HG03108 (cell line): Measurements from ENCODE around the gene ACSF3.
"Not testable (repeated sequence)": the region's sequence is repeated elsewhere in the genome, so short reads cannot be mapped to it uniquely, and the experiment has no call there.

Experiments
- ATAC-seq: cut with Tn5 transposase; IDR thresholded peaks from one replicate; pipeline ENCODE4 v1.9.1; 2021; ENCODE audit warnings: moderate library complexity; ENCODE audit not compliant: unreplicated experiment

Gene ACSF3

DNA sequence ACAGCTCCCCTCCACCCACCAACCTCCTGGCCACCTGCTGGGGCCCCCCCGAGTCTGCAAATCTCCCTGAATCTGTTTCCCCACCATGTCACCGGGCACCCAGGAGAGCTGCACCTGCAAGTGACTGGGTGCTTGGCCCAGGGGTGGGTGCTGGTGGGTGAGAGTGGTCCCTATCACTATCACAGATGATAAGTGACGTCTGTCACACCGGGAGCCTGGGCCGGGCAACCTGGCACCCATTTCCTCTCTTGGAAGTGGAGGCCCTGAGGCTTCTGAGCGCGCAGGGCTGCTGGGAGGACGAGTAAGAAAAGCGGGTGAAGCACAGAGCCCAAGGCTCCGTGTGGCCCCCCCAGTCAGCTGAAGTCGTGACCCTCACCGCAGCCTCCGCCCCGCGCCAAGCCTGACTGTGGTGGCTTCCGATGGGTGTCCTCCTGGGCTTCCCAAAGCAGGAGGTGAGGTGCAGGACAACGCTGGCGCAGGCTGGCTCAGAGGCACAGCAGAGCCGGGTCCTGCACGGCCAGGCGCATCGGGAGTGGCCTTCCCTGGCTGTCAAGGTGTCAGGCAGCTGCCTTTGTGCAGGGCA lies 21.0 kb upstream of the ACSF3 start:
- ATAC-seq: no peak

DNA sequence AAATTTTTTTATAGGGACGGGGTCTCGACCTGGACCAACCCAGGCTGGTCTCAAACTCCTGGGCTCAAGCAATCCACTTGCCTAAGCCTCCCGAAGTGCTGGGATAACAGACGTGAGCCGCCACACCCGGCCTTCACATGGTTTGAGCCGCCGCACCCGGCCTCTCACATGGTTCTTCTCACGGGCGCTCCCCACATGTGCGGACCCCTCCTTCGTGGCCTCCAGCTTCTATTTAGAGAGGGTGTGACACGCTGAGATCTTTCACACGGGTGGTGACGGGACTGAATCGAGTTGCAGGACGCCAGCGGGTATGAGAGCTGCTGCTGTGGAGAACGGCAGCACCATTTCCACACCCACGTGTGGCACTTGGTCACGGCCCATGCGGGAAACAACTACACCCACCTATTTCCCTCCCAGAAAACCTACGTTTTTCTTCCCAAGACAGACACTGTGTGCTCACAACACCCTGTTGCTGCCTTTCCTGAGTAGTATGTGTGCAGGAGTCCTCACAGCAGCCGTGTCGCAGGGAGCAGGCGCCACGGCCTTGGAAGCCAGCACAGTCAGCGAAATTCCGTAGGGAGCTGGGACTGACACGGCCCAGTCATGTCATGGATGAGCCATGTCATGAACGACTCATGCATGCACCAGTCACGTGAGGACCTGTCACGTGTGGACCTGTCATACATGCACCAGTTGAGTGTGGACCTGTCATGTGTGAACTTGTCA lies 20.1 kb upstream of the ACSF3 start:
- ATAC-seq: no peak

DNA sequence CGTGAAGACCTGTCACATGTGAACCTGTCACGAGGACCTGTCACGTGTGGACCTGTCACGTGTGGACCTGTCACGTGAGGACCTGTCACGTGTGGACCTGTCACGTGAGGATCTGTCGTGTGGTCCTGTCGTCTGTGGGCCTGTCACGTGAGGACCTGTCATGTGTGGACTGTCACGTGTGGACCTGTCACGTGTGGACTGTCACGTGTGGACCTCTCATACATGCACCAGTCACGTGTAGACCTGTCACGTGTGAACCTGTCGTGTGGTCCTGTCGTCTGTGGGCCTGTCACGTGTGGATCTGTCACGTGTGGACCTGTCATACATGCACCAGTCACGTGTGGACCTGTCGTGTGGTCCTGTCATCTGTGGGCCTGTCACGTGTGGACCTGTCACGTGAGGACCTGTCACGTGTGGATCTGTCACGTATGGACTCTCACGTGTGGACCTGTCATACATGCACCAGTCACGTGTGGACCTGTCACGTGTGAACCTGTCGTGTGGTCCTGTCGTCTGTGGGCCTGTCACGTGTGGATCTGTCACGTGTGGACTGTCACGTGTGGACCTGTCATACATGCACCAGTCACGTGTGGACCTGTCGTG lies 19.5 kb upstream of the ACSF3 start:
- ATAC-seq: not testable (repeated sequence)

DNA sequence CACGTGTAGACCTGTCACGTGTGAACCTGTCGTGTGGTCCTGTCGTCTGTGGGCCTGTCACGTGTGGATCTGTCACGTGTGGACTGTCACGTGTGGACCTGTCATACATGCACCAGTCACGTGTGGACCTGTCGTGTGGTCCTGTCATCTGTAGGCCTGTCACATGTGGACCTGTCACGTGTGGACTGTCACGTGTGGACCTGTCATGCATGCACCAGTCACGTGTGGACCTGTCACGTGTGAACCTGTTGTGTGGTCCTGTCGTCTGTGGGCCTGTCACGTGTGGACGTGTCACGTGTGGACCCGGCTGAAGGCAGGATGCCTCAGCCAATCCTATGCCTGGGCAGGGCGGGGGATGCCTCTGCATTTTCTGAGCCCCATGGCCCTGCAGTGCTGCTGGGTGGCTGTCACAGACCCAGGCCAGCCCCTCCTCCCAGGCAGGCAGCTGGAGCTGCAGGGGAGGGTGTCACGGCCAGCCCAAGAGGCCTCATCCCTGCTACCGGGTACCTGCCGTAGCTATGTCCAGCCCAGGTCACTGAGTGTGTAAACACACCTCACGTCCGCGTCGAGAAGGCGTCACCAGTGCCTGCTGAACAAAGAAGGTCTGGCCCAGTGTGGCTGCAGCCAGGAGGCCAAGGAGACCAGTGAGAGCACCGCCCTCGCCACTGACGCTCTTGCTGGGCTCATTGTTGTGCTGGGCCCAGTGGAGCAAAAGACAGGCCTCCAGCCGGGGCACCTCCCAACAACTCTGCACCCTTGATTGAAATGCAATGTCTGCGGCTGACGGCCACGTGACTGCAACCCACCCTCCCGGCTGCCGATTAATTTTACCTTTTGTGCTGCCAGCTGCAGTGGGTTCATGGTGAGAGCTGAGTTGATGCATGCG lies 18.6 kb upstream of the ACSF3 start:
- no peak for ATAC-seq

DNA sequence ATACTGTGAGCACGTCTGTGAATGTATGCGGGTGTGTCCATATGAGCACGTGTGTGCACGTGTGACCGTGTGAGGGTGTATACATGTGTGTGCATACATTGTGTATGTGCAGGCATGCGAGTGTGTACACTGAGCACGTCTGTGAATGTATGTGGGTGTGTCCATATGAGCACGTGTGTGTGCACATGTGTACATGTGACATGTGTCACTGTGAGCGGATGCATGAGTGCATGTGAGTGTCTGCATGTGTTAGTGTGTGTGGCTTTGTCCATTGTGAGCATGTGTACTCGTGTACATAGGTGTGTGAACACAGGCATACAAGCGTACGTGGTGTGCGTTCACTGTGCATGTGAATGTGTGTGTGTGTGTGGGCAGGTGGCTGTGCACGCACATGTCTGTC lies 17.5 kb upstream of the ACSF3 start:
- no peak for ATAC-seq

DNA sequence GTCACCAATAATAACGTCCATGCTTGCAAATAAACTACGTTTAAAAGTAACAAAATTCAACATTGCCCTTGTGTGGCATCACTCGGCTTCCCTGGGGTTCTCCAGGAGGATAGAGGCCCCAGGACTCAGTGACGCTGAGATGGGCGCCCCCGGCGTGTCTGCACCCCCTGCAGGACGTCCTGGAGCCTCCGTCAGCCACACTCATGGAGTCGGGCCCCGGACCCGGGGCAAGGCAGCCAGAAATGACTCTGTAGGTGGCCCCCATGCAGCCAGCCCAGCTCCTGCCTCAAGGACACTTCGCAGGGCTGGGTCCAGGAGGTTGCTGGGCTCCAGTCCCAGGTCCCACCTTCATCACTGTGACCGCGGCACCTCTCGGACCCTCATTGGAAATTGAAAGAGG lies 16.6 kb upstream of the ACSF3 start:
- ATAC-seq: no peak

DNA sequence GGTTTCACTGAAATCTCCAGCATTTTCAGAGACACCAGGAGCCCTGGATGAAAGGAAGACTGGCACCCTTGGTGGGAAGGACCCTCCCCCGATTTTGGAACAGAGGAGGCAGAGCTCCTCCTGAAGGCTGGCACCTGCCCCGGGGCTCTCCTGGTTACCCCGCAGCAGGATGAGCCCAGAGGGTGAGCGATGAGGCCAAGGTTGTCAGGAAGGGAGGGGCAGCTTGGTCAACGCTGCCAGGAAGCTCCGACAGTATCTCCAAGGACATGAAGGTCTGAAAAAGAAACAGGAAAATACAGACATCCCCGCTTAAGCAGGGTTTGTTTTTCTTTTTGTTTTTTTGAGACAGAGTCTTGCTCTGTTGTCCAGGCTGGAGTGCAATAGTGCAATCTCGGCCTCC lies 15.5 kb upstream of the ACSF3 start:
- ATAC-seq: no peak

DNA sequence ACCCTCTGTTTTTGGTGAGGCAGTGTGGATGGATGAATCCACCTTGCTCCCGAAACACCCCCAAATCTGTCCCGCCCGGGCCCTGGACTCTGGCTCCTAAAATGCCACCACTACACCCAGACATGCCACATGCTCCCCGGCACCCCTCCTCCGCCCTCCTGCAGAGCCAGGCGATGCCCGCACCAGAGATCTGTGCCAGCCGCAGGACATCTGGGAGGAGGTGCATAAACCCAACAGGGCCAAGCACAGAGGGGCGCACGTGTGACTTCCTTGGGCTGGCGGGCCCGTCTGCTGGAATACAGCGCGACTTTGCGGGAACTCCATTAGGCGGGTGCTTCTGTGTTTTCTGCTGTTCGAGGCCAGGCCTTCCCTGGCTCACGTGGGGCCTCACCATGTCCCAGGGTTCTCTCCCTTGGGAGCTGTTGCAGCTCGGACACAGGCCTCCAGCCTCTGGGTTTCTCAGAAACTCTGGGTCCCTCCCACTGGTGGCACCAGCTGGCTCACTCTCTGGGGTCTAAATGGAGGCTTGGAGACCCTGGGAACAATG lies 14.1 kb upstream of the ACSF3 start:
- no peak for ATAC-seq

DNA sequence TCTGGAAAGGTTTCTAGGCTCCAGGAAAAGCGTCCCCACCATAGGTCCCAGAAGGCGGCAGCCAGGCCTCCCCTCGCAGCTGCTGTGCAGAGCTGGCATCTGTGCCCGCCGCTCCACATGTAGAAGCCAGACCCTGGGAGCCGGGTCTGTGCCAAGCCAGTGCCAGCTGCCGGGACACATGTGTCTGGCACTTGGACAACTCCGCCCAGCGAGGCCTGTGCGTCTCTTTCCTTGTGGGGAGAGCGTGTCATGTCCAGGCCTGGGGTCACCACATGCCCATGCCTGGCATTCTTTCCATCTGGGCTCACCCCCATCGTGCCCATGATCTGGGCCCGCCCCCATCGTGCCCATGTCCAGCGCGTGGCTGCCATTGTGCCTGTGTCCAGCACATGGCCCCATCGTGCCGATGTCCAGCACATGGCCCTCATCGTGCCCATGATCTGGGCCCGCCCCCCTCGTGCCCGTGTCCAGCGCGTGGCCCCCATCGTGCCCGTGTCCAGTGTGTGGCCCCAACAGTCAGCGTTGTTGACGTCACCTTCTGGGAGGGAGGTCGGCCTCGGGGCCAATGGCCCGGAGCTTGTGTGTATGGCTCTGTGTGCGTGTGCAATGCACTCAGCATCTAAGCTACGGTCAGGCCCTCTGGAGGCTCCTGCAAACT lies 13.3 kb upstream of the ACSF3 start:
- no peak for ATAC-seq

DNA sequence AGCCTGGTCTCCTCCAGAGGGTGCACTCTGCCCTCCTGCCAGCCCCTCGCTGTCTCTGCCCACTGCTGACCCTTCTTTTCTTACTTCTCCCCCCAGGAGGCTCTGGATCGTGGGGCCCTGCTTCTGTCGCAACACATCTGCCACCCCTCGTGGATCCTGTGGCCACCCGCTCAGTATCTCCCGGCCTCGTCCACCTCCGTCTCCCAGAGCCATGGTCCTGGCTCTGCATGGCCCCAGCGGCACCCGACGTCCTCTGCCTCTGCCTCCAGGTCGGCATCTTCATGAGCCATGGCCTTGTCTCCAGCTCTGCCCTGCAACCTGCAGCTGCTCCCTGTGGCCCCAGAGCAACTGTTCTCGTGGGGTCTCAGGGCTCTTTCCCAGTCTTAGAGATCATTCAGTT lies 12.1 kb upstream of the ACSF3 start:
- ATAC-seq: no peak

DNA sequence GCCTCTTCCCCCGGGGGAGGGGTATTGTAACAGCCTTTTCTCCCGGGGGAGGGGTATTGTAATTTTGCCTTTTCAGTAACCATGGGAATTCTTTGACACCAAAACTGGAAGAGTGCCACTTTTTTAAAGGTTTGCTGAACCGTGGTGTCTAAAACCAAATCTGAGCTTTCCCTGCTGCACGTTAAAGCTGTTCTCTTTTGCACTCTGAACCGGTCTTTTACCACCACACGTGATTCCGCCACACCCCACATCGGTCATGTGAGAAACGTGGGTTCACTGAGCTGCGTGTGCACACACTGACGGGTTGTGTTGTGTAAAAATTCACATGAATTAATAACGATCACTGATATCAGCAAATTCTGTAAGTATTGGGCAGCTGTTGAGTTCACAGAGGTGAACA lies 9.2 kb upstream of the ACSF3 start:
- ATAC-seq: no peak

DNA sequence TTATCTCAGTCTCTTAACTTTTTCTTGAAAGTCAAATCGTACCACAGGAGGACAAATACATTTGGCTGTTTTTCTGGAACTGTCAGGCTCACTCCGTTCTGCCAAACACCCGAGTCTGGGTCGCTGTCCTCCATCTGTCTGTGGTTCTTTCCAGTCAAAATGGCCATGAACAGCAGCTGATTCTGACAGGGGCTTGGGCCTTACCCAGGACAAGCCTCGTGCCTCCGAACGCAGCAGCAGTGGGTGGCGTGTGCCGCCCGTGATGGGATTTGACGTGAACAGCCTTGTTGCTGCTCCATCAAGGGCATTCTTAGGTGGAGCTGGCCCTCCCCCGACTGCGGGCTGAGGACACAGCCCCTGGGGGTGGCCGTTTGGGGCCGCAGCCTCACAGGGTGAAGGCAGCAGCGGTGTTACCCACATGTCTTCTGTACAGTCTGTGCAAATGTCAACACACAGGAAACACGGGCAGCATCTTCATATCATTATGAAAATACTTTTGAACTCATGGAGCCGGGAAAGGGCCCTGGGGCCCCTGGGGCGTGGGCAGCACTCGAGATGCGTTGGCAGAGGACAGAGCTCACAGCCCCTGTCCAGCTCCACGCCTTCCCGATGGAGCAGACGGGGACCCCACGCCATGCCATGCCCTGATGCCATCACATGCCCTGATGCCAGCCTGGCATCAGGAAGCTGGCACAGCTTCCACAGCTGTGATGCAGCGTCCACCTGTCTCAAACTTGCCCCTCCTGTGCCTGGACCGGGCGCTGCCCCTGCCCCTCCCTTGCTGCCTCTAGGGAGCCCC lies 8.6 kb upstream of the ACSF3 start:
- ATAC-seq: no peak

DNA sequence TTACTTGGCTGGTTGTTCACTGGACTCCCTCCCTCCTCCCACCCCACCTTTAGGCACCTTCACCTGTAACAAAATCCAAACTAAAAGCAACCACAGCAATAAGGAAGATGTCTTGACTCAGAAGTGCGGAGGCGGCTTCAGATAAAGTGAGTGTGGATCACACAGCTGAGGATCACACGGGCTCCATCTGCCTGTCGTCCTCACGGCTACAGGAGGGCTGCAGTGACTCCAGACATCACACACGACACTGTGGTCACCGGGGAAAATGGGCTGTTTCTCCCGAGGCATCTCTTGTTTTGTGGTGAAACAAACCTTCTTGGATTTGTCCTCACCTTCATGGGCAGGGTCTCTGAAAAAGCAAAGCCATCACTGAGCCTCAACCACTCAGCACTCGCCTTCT lies 7.9 kb upstream of the ACSF3 start:
- no peak for ATAC-seq

DNA sequence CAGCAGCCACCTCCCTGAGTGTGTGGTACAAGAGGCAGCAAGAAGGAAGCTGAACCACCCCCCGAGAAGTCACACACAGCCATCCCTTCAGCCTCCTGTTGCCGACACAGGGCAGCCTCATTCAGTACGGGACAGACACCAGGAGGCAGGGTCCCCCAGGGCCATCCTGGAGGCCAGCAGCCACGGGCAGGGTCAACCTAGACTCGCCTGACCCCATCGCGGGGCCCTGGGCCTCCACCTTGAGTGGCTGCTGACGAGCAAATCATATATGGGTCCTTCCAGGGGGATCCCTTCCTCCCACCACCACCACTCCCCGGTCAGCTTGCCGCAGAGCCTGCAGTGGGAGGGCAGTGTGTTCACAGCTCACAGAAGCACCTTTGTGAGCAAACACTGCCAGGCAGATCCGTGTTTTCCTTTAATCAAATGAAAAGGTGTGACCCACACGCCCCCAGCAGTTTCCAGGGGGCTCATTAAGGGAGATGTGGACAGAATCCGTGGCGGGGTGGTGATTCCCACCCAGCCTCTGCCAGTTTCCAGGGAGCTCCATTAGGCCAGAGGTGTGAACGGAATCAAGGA lies 5.6 kb upstream of the ACSF3 start:
- ATAC-seq: no peak

DNA sequence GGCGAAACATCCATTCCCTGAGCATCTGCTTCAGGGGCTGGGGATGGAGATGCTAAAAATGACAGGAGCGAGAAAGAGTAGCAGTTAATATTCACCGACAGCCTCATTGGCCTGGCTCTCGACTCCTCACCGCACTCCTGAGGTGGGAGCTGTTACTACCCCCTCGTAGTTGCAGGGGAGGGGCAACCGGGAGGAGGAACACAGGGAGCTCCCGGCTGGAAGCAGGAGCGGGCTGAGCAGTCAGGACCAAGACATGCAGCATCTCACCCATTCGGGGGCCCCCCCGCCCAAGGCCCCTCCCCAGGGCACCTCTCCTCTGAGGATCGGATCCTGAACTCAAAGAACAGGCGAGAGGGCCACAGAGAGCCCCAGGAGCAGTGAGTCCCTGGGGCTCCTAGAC lies 4.5 kb upstream of the ACSF3 start:
- ATAC-seq: no peak

DNA sequence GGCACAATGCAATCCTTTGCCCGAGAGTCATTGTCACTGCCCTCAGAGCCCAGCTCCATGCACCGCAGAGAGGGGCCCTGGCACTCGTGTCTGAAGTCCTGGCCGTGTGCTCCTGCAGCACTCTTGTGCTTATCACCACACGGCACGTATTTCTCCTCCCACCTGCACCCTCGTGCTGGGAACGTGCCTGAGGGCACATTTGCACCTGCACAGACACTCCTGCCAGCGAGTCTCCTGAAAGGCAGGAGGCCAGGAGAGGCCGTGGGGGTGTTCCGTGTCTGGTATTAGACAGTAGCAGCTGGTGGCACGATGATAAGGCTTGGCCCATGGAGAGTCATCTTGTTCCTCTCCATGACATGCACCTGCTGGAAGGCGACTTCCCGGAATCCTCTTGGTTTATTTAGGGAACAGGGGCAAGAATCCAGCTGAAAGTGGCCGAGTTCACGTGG lies 3.4 kb upstream of the ACSF3 start:
- no peak for ATAC-seq

DNA sequence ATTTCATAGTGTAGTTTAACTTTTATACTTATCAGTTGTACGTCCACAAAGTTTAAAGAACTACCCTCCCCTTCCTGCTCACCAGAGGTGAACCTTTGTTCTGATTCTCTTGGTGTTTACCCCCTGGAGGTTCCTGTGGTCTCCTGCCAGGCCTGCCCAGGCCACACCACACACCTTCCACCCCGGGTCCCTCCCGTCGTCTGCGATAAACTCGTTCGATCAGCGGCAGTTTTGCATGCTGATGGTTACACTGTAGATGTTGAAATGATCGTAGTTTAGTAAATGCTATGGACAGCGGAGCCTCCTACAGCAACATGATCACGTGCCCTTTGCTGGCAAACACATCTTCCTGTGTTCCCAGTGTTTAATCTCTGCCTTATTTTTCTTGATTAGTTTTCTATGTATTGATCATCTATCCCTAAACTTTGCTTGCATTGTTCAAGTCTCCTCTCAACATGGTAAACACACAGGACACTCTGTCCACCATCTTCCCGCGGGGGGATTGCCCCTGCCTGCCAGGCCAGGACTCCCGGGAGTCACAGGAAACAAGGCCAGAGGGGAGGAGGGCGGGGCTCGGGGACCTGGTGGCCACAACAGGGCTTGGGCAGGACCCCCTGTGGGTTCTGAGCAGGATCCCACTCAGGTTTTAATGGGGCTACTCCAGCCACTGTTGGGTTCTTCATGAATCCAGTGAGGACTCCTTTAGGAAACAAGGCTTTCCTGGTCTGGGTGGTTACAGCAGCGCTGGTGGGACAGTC lies 2.8 kb upstream of the ACSF3 start:
- ATAC-seq: no peak

DNA sequence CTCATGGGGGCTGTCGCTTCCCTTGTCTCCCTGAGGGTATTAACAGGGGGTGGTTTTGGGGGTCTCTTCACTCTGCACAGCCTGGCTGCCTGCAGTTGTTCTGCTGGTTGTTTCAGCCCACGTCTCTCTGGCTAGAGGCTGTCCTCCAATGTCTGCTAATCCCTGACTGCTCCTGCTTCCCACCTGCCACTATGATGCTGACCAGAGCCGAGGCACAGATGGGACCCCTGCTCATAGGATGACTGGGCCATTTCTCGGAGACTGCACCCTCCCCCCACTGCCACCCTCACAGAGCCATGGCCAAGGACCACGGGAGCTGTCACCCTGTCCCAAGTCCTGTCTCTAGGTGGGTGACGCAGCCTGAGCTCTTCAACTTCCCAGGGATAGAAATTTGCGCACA lies 1.6 kb upstream of the ACSF3 start:
- no peak for ATAC-seq

DNA sequence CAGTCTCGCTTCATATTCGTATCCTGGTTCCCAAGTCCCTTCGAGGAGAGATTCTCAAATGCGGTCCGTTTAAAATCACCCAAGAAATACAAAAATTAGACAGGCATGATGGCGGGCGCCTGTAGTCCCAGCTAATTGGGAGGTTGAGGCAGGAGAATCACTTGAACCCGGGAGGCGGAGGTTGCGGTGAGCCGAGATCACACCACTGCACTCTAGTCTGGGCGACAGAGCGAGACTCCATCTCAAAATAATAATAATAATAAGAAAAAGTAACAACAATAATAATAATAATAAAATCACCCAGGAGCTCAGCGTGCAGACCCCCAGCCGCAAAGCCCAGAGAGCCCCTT lies 425 bp upstream of the ACSF3 start:
- ATAC-seq: not testable (repeated sequence)
